Fibroblast of skin of right biceps (primary cell): ENCODE data around the gene NKAIN2.

ENCODE experiments used
- DNase-seq: peaks from one replicate; pipeline ENCODE4 v3.0.0-alpha.2; 2013

NKAIN2 gene

DNA sequence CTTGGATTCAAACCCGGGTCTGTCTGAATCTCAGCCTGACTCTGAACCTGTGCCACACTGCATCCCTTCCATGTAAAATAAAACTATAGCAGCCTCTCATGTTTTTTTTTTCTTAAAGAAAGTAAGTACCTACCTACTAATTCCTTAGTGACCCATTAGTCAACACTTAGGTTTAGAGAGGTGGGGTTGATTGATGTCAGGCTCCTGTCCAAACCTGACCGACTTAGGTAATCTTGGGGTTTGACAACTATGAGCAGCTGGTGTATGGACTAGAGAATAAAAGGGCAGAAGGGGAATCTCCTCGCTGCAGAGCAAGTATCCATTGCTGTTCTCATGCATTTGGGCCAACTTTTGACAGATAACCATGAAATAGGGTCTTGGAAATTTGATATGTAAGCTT lies 6.5 kb downstream of the NKAIN2 start:
- DNase-seq = no peak

DNA sequence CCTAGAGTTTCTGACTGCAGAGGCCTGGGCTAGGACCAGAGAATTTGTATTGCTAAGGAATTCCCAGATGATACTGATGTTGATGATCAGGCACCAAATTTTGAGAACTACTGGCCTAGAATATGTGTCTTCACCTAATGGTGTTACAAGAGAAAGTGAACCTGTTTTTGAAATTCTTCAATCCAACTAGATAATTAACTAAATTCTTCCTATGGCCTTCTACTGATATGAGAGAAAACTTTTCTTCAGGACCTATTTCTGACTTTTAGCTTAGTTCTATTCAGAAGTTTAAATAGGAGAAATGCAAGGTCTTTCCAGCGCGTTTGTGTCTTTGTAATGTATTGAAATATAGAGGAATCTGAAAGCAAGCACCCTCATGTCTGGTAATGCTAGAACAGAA lies 7.3 kb downstream of the NKAIN2 start:
- no peak for DNase-seq

DNA sequence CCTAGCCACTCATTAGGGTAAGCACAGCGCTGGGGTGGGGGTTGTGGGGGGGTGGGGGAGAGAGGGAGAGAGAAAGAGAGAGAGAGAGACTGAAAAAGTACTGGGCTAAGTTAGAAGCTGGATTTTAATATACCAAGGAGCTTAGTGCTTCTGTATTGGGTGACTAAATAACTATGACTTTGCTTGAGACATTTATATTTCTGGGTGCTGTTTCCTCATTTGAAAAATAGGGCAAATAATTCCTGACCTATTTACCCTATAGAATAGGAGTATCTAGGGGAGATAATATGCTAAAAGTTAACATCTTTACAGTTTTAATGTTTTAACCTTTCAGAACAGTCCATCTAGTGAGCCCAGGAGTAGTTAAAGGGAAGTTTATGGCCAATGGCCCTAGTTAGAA lies 7.7 kb downstream of the NKAIN2 start:
- DNase-seq = no peak

DNA sequence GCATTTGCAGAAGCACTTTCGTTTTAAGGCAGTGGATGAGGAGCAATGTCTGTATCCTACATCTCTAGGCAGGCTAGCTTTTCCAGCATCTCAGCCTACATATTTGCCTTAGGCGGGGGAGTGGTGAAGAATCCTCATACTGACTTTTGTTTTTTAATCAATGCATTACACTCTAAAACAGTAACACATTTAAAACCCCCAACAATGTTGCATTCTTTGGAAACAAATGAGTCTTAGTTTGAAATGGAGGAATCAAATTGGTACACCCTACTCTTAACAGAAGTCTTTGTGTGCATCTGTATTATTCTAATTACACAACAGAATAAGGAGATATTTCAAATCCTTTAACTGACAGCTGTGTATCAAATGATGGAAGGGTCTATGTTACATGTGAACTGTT lies 9.0 kb downstream of the NKAIN2 start:
- DNase-seq = no peak

DNA sequence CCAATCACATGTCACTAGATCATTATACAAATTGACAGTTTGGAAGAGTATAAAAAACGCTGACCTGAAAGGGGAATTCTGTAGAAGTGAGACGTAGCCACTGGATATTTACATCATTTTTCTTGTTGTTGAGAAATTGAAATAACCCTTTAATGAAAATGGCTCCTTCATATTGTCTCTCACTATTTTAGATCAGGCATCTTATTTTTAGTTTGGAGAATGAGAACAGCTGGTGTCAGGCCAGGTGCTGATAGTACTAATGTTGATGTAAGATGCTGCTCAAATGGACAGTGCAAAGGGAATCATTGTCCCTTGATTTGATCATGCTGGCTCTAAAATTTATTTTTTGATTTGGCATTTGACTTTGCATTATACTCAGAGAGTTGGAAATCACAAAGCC lies 17.4 kb downstream of the NKAIN2 start:
- DNase-seq = no peak

DNA sequence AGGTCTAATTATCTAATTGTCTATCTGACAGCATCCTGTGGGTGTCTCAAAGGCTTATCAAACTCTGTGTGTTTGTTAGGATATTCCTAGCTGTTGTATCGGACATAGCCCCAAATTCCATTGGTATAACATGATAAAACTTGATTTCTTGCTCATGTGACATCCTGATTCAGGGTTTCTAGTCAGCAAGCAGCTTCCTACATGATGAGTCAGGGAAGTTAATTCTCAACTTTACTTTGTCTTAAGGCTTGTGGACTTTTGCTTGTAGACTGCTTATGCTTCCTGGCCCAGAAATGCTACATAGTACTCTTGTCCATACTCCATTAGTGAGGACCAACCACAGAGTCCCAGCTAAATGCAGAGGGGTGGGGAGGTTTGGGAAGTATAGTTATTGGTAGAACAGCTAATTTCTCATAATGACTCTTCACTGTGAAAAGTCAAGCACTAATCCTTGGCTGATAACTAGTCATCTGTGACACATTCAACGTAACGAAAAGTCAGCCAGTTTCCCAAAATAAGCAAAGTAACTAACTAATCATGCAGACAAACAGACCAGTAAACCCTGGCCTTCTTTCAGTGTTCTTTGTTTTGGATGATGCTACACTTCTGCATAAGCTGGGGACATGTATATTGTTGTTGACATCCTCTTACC lies 25.8 kb downstream of the NKAIN2 start:
- DNase-seq = peak; percentile 74

DNA sequence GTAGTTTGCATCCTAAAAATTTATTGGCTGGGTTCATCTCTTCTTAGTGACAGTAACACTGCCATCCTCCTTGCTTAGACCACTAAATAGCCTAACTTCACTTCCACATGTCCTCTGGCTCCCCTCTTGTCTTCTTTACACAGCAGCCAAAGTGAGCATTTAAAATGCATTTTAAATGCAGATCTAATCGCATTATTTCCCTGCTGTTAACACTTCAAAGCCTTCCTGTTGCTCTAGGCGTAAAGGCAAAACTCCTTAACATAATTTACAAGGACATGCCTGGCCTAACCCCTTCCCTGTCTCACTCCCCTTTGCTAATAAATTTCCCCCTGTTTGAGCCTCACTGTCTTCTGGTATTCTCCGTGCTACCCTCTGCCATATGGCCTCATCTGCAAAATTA lies 26.5 kb downstream of the NKAIN2 start:
- no peak for DNase-seq

DNA sequence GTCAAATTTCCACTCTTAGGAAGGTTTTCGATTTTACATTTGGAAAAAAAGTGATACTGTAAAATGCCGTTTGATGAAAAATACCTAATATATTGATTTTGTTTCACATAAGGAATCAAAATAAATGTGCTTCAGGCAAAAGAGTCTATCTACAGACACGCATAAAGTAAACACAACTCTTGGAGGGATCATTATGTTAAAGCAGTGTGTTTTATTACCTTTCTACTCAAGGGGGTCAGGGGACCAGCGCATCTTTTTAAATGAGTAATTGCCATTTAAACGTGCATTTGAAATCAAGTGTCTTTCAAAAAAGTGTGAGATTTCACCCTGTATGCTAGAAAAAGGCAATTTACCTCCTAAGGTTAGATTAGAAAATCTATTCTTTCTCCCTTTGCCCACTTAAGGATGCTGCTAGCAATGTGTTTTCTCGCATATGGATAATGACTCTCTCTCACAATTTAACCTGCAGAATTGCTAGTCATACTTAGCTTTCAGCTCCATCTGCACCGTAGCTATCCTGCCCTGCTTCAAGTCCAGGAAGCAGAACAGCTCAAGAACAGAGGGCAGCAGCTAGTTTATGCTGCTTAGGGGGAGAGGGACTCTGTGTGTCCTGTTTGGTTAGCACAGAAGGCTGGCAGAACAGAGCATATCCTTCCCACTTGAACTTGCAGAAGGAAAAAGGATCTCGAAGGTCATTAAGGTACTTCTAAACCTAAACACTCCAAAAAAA lies 35.0 kb downstream of the NKAIN2 start:
- no peak for DNase-seq

DNA sequence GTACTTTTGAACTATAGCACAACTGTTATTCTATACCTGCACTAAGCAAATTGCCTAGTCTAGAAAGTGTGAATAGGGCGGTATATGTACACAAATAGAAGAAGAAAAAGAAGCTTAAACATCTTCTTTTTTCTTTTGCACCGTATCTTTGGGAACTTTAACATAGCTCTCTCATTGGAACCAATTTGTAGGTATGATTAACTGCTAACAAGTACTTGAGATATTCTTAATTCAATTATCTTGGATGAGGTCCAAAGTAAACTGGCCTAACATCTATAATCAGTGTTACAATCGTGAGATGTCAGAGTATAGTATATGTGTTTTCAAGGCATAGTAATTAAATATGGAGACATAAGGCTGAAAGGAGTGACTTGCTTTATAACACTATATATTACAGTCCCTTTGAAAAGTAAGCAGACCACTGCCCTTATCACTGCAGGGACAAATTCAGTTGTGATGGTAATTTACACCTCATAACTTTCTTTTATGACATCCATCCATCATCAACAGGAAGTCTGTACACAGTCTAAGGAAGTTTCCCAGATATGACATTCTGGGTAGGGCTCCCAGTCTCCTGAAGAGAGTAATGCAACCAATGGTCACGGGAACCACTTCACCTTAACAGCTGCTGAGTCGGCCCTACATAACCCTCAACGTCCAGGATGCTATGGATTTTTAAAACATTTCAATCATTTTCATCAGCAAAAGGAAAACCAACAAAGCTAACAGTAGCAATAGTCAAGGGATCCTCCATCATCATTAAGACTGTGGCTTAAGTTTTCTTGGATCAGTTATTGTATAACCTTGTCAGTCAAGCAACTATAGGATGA lies 37.6 kb downstream of the NKAIN2 start:
- DNase-seq = no peak

DNA sequence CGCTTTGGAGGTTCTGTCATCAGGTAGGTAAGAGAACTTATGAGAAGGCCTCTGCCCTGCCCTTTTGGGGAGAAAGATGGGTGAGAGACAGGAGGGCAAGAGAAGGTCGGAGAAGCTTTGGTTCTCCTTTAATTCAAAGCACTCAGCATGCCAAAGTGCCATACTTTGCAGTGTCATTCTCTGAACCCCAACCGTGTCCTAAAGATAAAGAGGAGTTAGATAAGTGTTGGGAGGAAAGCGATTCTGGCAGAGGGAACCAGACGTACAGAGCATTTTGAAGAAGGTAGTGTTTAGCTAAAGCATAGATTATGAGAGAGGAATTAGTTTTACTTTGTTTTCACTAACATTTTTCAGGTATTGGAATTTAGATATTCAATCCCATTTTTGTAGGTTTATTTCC lies 40.3 kb downstream of the NKAIN2 start:
- no peak for DNase-seq

DNA sequence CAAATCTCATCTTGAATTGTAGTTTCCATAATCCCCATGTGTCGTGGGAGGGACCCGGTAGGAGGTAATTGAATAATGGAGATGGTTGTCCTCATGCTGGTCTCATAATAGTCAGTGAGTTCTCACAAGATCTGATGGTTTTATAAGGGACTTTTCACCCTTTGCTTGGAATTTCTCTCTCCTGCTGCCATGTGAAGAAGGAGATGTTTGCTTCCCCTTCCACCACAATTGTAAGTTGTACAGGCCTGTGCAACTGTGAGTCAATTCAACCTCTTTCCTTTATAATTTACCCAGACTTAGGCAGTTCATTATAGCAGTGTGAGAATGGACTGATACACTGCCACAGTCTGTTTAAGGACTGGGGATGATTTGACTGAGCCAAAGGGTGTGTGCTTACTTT lies 44.7 kb downstream of the NKAIN2 start:
- DNase-seq = no peak

DNA sequence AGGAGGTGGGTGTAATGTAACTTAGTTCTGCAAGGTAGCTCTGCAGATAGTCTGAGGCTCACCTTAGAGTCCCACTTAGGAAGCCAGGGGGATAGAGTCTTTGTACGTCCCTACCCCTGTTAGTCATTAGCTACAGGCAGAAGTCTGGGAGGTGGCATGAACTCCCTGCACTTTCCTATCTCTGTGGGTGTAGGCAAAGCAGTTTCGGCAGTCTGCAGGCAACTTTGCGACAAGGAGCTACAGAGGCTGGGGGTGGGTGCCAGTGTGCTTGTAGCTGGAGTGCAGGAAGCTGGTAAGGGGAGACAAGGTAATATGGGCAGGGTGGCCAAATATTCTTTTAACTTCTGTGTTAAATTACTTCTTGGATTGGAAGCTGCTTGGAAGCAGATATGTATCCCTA lies 45.7 kb downstream of the NKAIN2 start:
- DNase-seq = no peak

DNA sequence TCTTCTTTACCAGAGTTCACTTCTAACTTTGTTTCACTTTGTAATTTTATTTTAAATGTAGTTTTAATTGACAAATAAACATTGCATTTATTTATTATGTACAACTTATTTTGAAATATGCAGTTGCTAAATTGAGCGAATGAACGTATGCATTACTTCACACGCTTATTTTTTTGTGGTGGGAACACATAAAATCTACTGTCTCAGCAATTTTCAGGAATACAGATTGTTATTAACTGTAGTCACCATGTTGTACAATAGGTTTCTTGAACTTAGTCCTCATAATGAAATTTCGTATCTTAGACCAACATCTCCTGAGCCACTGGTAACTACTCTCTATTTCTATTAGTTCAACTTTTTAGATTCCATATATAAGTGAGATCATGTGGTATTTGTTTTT lies 46.9 kb downstream of the NKAIN2 start:
- DNase-seq = no peak

DNA sequence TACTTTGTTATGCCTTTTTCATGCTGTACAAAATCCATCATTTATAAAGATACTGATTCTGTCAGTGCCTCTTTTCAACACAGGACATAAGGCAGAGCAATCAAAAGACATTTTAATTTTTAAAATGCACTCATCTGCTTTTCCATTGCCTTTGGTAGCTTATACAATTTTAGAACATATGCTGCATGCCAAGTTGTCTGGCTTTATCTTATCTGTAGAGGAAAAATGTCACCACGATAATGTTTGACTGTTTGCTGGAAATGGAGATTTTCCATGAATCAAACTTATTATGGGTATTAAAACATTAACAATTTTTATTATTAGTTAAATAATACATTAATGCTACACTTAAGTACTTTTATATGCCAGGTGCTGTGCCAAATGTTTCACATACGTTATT lies 50.5 kb downstream of the NKAIN2 start:
- DNase-seq = no peak

DNA sequence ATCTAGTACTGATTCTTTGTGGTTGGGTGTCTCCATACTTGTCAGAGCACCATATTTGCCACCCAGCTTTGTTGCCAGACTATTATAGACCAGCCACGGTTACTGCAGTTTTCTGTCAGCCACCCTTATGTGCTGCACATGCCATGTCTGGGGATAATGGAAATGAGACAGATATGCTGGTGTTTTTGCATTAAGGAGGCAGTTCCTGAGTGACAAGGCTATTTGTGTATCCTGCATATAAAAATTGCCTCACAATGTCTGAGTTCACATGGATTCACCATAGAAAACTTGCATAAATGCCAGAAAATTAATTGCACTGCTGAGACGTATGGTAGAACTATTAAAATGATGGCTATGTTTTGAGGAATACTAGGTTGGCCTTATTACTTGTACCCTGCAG lies 51.8 kb downstream of the NKAIN2 start:
- DNase-seq = no peak

DNA sequence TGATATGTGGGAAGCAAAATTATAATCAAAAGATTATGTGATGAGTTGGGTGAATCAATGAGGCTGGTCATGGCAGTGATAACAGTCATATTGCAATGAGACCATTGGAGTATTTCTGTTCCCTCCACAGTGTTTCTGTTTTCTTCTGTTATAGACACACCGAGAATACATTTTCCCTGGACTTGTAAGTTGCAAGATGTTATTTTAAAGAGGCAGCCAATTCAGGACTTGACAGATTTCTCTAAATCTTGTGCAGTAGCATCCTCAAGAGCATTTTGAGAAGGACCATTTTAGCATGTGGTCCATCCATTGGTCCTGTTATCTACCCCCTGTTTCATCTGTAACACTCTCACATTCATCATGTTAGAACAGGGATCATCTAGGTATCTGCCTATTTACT lies 55.6 kb downstream of the NKAIN2 start:
- no peak for DNase-seq

DNA sequence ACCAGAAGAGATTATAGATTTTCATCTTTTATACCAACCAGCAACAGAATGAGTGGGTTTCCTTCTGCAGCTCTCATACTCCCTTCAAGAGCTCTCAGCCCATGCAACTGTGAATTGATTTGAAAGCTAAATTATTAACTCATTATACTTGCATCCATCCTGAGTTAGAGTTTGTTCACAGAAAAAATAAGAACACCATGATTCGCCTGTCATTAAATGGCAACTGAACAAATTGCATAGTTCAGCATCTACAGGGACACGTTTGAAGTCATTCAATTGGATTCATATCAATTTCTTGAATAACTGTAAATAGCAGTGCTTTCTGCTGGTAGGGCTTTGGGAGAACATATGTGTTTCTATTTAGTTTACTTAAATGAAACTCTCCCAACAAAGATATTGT lies 65.7 kb downstream of the NKAIN2 start:
- no peak for DNase-seq

DNA sequence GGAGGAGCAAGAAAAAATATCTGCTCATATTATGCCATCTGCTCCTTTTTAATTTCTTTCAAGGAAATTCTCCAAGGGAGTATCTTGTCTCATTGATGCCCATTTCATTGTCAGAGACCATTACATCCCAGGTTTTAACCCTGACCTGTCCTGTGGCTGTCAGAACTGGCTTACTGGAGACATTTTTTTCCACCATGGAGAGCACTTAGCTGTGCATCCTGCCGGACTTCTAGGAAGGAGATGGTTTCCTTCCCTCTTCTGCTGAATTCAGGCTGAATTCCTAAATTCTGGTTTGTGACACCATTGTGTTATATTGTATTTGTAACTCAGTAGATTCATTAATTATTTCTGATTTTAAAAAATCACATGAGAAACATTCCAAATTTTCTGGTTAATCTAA lies 70.3 kb downstream of the NKAIN2 start:
- DNase-seq = no peak

DNA sequence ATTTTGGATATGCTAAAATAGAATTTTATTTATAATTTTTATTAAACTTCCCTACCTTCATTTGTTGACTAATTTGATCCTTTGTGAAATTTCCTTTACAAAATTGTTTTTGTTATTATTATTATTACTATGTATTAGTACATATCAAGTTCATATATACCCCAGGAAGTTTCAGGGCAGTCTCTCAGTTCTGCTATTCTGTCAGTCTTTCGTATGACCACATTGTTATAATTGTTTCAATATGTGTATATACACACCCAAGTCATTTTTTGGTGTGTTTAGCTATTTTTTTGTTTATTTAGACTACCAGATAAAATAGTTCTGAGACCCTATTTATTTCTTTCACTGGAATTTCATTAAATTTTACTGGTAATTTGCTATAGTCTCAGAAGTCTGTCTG lies 72.1 kb downstream of the NKAIN2 start:
- no peak for DNase-seq

DNA sequence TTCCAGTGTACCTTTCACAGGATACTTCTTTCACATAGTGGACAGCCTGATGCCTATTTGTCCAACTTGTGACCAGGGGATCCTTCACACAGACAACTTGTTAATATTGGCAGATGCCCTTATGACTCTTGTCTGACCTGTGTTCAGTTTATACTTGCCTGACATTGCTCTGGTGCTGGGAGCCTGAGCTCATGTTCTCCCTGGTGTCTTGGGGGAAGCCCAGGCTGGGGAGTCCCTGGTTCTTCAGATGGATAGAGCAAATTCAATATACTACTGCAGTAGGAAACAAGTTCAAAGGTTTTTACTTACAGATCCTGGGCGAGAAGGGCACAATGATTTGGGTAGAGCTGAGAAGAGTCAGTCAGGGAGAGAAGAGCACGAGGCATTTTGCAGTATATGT lies 76.1 kb downstream of the NKAIN2 start:
- DNase-seq = no peak

DNA sequence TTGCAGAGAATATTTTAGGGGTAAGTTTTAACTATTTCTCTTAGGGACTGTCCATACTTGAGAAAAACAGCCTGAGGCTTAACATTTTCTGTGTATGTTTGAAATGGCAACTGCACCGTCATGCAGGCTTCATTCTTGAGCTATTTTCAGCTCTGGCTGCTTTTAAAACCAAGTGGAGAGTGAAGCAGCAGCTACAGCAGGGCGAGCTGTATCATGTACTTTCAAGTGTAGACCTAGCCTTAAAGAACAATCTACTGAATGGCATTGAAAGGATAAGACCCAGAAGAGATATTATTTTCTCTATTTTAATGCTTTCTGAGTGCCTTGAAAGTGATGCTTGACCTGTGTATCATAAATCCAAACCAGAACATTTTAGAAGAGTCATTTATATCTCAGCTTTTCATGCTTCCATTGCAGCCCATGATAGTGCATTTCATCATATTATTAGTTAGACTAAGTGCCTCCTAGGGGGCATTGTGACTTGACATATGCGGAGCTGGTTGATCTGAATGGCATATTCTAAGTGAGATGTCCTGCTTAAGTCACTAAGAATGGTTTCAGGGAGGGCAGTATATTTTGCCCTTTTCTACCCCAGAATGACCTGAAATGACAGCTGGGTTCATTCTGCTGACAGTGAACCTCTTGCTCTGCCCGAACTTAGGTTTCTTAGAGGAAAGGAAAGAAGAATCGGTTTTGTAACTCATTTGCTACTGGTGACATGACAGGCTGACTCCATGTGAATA lies 85.3 kb downstream of the NKAIN2 start:
- DNase-seq = no peak

DNA sequence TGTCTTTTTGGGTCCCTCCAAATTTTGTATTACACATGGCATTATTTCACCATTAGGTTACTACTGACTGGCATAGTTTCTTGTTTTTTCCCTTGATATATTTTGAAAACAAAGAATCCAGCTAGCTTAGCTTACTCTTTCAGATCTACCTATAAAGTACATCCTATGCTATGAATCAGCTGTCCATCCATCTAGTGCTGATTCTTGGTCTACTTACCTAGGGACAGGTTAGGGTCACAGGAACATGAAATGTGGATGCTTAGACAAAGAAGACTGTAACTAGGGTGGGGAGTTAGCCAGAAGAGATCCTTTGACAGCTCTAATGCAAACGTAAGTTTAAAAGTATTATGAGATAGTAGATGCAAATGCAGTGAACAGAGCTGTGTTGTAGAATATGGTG lies 91.7 kb downstream of the NKAIN2 start:
- DNase-seq = no peak

DNA sequence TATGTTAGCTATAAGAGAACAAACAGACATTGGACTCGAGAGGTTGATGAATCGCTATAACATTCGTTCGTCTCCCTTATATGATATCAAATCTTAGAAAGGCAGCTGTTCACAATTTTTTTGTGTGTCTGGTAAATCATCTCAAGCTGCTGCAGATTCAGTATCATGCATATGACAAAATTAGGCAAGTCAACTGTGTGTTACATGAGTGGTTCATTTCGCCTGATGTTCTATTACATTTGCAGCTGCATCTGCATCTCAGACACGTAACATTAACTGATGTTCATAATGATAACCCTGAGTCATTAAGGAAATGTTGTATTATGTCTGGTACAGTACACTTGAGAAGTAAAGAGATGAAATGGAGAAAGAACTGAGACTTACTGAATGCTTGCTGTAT lies 92.1 kb downstream of the NKAIN2 start:
- no peak for DNase-seq
